WTC11 (cell line): ENCODE measurements around the gene ESYT2. TPM values are rescaled to one million over a fixed set of nuclear protein-coding genes. Genes with fewer than 3 reads are reported as not detected.

ENCODE experiments used
- ATAC-seq: fragments of 200-7000 bp; cut with Tn5 transposase; 2 replicates; pipeline ENCODE4 v1.10.0; 2021; ENCODE audit warnings: mild to moderate bottlenecking, moderate library complexity
- CTCF ChIA-PET: fragments of 300-600 bp; sonication (Branson Sonifier 250); formaldehyde crosslinking; loops from one replicate; lab custom pipeline; 2021; ENCODE audit warnings: antibody characterized with exemption; lab: Charles Lee
- POLR2A ChIA-PET: fragments of 350-600 bp; sonication (Branson Sonifier 250); formaldehyde crosslinking; loops from one replicate; lab custom pipeline; 2021; ENCODE audit warnings: antibody characterized with exemption; lab: Charles Lee
- DNase-seq: peaks from one replicate; pipeline ENCODE4 v3.0.0; 2021; ENCODE audit warnings: low spot score
- H3K27ac Mint-ChIP-seq: 2 replicates; pipeline ENCODE4 v1.8.0; 2021; ENCODE audit warnings: mixed read lengths
- H3K27me3 Mint-ChIP-seq: 2 replicates; pipeline ENCODE4 v1.8.0; 2021; ENCODE audit warnings: low read depth, mild to moderate bottlenecking, moderate library complexity, mixed read lengths
- H3K36me3 Mint-ChIP-seq: 2 replicates; pipeline ENCODE4 v1.8.0; 2021; ENCODE audit warnings: mixed read lengths
- H3K4me1 Mint-ChIP-seq: 2 replicates; pipeline ENCODE4 v1.8.0; 2022; ENCODE audit warnings: mixed read lengths
- H3K4me3 Mint-ChIP-seq: 2 replicates; pipeline ENCODE4 v1.8.0; 2021; ENCODE audit warnings: mild to moderate bottlenecking, moderate library complexity, mixed read lengths
- H3K9me3 Mint-ChIP-seq: 2 replicates; pipeline ENCODE4 v1.8.0; 2021; ENCODE audit warnings: mixed read lengths
- ARID4B ChIP-seq: sonication (generic); formaldehyde crosslinking; IDR thresholded peaks from 2 replicates; pipeline ENCODE4 v1.8.0; 2023; ENCODE audit warnings: missing genetic modification reagents, mild to moderate bottlenecking, borderline replicate concordance
- ATF1 ChIP-seq: sonication (generic); formaldehyde crosslinking; IDR thresholded peaks from 2 replicates; pipeline ENCODE4 v1.8.1; 2023; ENCODE audit warnings: mild to moderate bottlenecking, moderate library complexity, missing genetic modification reagents
- EMX1 ChIP-seq: fragments of 250-450 bp; sonication (Bioruptor Pico); IDR thresholded peaks from 2 replicates; pipeline ENCODE4 v1.8.0; 2021; ENCODE audit warnings: mild to moderate bottlenecking
- ESRRA ChIP-seq: sonication (generic); formaldehyde crosslinking; IDR thresholded peaks from 2 replicates; pipeline ENCODE4 v1.8.1; 2022; ENCODE audit warnings: mild to moderate bottlenecking, missing genetic modification reagents, borderline replicate concordance
- ETV6 ChIP-seq: sonication (generic); formaldehyde crosslinking; IDR thresholded peaks from 2 replicates; pipeline ENCODE4 v1.8.1; 2022; ENCODE audit warnings: mild to moderate bottlenecking, missing genetic modification reagents
- GRHL2 ChIP-seq: fragments of 250-450 bp; sonication (Bioruptor Pico); IDR thresholded peaks from 2 replicates; pipeline ENCODE4 v1.8.0; 2022; ENCODE audit warnings: mild to moderate bottlenecking, moderate library complexity; ENCODE audit not compliant: insufficient replicate concordance, severe bottlenecking
- NR1H2 ChIP-seq: sonication (generic); formaldehyde crosslinking; IDR thresholded peaks from 2 replicates; pipeline ENCODE4 v1.9.0; 2021; ENCODE audit warnings: mild to moderate bottlenecking, moderate library complexity, missing genetic modification reagents
- PRRX2 ChIP-seq: fragments of 250-450 bp; sonication (Bioruptor Pico); IDR thresholded peaks from 2 replicates; pipeline ENCODE4 v1.8.0; 2021; ENCODE audit warnings: mild to moderate bottlenecking
- RORB ChIP-seq: fragments of 250-450 bp; sonication (Bioruptor Pico); IDR thresholded peaks from 2 replicates; pipeline ENCODE4 v1.9.0; 2021; ENCODE audit warnings: mild to moderate bottlenecking
- STAT6 ChIP-seq: sonication (generic); formaldehyde crosslinking; conservative IDR thresholded peaks from 2 replicates; pipeline ENCODE4 v1.8.1; 2023; ENCODE audit warnings: mild to moderate bottlenecking, low read depth, missing genetic modification reagents, moderate library complexity
- TP53 ChIP-seq: sonication (generic); formaldehyde crosslinking; IDR thresholded peaks from 2 replicates; pipeline ENCODE4 v1.8.1; 2023; ENCODE audit warnings: mild to moderate bottlenecking, missing genetic modification reagents
- ZNF396 ChIP-seq: fragments of 250-450 bp; sonication (Bioruptor Pico); IDR thresholded peaks from 2 replicates; pipeline ENCODE4 v1.8.0; 2021; ENCODE audit warnings: mild to moderate bottlenecking, moderate library complexity, borderline replicate concordance
- ZNF425 ChIP-seq: fragments of 250-450 bp; sonication (Bioruptor Pico); conservative IDR thresholded peaks from 2 replicates; pipeline ENCODE4 v1.9.0; 2021; ENCODE audit warnings: mild to moderate bottlenecking
- ZNF512 ChIP-seq: sonication (generic); formaldehyde crosslinking; IDR thresholded peaks from 2 replicates; pipeline ENCODE4 v1.8.1; 2022; ENCODE audit warnings: missing genetic modification reagents, borderline replicate concordance
- ZNF532 ChIP-seq: fragments of 250-450 bp; sonication (Bioruptor Pico); IDR thresholded peaks from 2 replicates; pipeline ENCODE4 v1.9.0; 2021; ENCODE audit warnings: mild to moderate bottlenecking, borderline replicate concordance
- total RNA-seq: library from RNA; stranded (reverse); gene quantifications from 3 replicates; pipeline ENCODE4 v1.2.3, GENCODE V29; 2021

Gene ESYT2
- total RNA-seq, 1 experiment from 2014 or later = 45.1 TPM

GRCh38 chr7:158767707-158768106 is 61.6 kb downstream of the ESYT2 start:
- Mint-ChIP-seq H3K9me3 (no peaks in the 10 kb centered on the region), H3K27ac (no peak overlapping the region), H3K4me3 (no peak overlapping the region), H3K4me1 (peaks cover 4% of the 10 kb centered on the region), H3K27me3 (no peaks in the 10 kb centered on the region), H3K36me3 (peaks cover 27% of the 10 kb centered on the region)
- POLR2A ChIA-PET = no interaction called here
- ATAC-seq (no peak), DNase-seq (no peak)
- TF ChIP-seq ESRRA (CRISPR knock-in tag) (no peak), ZNF512 (no peak), ZNF425 (CRISPR knock-in tag) (no peak), ARID4B (CRISPR knock-in tag) (no peak), PRRX2 (no peak)
- CTCF ChIA-PET = interaction anchor here (1.4 to 1.6 kb wide), 2 partner anchors 9 to 34 kb away, joined by 3 to 5 read pairs; no protein-coding TSS in a partner anchor

GRCh38 chr7:158766570-158767281 is 62.6 kb downstream of the ESYT2 start:
- POLR2A ChIA-PET = no interaction called here
- Mint-ChIP-seq H3K4me1 (peaks cover 9% of the 10 kb centered on the region), H3K27me3 (no peaks in the 10 kb centered on the region), H3K27ac (no peak overlapping the region), H3K36me3 (peaks cover 25% of the 10 kb centered on the region), H3K9me3 (no peaks in the 10 kb centered on the region), H3K4me3 (no peak overlapping the region)
- DNase-seq = no peak
- CTCF ChIA-PET = interaction anchor here (1.4 to 1.6 kb wide), 2 partner anchors 10 to 33 kb away, joined by 3 to 5 read pairs; no protein-coding TSS in a partner anchor
- no peak for ATAC-seq
- TF ChIP-seq RORB = no peak

GRCh38 chr7:158765020-158765419 is 64.3 kb downstream of the ESYT2 start:
- Mint-ChIP-seq H3K9me3 (no peaks in the 10 kb centered on the region), H3K36me3 (peaks cover 37% of the 10 kb centered on the region), H3K27me3 (no peaks in the 10 kb centered on the region), H3K4me1 (peaks cover 5% of the 10 kb centered on the region; the same call in 1 of the 2 replicates), H3K4me3 (no peak overlapping the region), H3K27ac (no peak overlapping the region)
- CTCF ChIA-PET = no interaction called here
- POLR2A ChIA-PET = no interaction called here
- DNase-seq = no peak
- no peak for ATAC-seq
- TF ChIP-seq ESRRA (CRISPR knock-in tag) (no peak), ATF1 (CRISPR knock-in tag) (no peak), NR1H2 (no peak), GRHL2 (no peak), EMX1 (no peak), ZNF396 (CRISPR knock-in tag) (no peak), STAT6 (CRISPR knock-in tag) (no peak), ETV6 (CRISPR knock-in tag) (no peak), ZNF532 (no peak), RORB (no peak), TP53 (CRISPR knock-in tag) (no peak)
